MM.1S (cell line): ENCODE data around the gene ZFPM1.

ENCODE experiments used
- CTCF ChIP-seq: fragments of 300-600 bp; sonication (generic); IDR thresholded peaks from 2 replicates; pipeline ENCODE4 v1.5.1; 2016; ENCODE audit warnings: antibody characterized with exemption, low read length, mixed read lengths
- EZH2 ChIP-seq: fragments of 300-600 bp; sonication (generic); optimal IDR thresholded peaks from 2 replicates; pipeline ENCODE3; 2017; ENCODE audit warnings: low read depth, mild to moderate bottlenecking, antibody characterized with exemption, low read length, mixed read lengths

DNA sequence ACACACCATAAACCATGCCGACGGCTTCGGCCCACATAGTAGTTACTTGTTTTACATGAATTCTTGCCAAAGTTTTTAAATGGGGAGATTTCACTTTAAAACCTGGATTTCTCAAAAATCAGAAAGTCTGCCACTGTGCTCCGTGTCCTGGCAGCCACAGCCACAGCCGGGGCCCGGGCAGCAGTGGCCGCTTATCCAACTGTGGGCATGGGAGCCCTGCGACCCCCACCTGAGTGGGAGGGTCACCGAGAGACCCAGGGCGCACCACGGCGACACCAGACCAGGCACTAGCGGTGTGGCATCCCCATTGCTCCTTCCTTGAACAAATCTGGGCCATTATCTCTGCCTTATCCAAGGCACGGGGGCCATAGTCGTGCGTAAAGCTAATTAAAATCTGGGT is 40.3 kb upstream of the ZFPM1 start:
- TF ChIP-seq CTCF: no peak
- no peak for TF ChIP-seq EZH2
